Measurements from ENCODE around the gene L3HYPDH. TPM values are rescaled to one million over a fixed set of nuclear protein-coding genes. Genes with fewer than 3 reads are reported as not detected.

The L3HYPDH gene
- total RNA-seq, 2 donors from 2014 or later, result 8.6 to 10.9 TPM

DNA sequence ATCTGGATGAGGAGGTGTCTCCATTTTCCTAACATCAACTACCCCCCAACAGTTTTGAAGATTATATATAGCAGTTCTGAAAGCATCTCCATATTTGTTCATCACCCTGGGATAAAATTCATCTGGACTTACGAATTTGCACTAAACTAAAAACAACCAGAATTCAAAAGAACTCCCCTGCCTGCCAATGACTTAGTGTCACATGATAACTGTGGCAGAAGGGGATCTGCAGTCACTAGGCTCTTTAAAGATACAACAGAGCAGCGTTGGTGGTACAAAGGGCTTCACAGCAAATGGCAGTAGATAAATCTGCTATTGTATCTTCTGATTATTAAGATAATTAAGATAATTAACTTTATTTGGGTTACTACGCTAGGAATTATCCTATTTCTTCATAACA, 49.1 kb downstream of the L3HYPDH start:
- no peak for ATAC-seq (replicated peaks in 1 of 2)
- Mint-ChIP-seq H3K4me1 (ENCODE audit: low read depth) (no peaks in the 10 kb centered on the region), H3K27ac (no peak overlapping the region), H3K4me3 (no peak overlapping the region), H3K9me3 (no peaks in the 10 kb centered on the region), H3K36me3 (ENCODE audit: insufficient read depth in 2 of 2) (no peaks in the 10 kb centered on the region), H3K27me3 (ENCODE audit: low read depth) (no peaks in the 10 kb centered on the region)
- no peak for DNase-seq

DNA sequence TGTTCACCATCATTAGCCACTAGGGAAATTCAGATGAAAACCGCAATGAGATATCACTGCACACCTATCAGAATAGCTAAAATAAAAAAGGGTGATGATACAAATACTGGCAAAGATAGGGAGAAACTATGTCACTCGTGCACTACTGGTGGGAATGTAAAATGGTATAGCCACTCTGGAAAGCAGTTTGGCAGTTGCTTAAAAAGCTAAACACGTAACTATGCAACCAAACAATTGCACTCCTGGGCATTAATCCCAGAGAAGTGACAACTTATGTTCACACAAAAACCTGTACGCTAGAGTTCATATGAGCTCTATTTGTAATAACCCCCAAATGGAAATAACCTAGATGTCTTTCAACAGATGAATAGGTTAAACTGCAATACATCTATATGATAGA, 54.4 kb downstream of the L3HYPDH start:
- ATAC-seq (replicated peaks in 1 of 2), result no peak
- peaks cover 4% of the 10 kb centered on the region for H3K27me3 Mint-ChIP-seq (ENCODE audit: low read depth)

DNA sequence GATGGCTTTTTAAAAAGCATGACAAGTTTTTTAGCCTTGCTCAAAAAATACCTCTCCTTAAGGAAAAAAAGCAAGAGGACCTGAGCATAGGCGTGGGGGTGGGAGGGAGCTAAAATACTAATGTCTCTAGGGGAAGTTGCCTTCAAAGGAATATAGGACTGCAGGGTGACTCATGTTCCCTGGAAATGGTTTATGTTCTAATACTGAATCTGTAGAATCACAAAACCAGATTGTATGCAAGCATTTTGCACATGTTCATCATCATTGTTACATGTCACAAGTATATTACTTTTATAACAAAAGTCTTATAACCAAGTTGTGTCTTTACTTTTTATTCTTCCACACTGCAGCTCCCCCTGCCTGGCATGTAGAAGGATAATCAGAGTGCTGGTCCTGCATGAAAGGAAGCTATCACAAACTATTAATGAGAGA, 55.6 kb downstream of the L3HYPDH start:
- peak in 1 of 2 donors; percentile 9 for ATAC-seq (replicated peaks in 1 of 2)
- Mint-ChIP-seq H3K4me3 (no peak overlapping the region), H3K9me3 (no peaks in the 10 kb centered on the region), H3K27me3 (ENCODE audit: low read depth) (peaks cover 7% of the 10 kb centered on the region), H3K4me1 (ENCODE audit: low read depth) (no peaks in the 10 kb centered on the region), H3K36me3 (ENCODE audit: insufficient read depth in 2 of 2) (no peaks in the 10 kb centered on the region), H3K27ac (no peak overlapping the region)
- no peak for DNase-seq

More for the DNA sequence above, 54.4 kb downstream of the L3HYPDH start:
- Mint-ChIP-seq H3K4me3 (no peak overlapping the region), H3K36me3 (ENCODE audit: insufficient read depth in 2 of 2) (no peaks in the 10 kb centered on the region), H3K27ac (no peak overlapping the region), H3K9me3 (no peaks in the 10 kb centered on the region), H3K4me1 (ENCODE audit: low read depth) (no peaks in the 10 kb centered on the region)
- DNase-seq, result no peak

GRCh38 chr14:59427653-59428580, 56.3 kb downstream of the L3HYPDH start:
- DNase-seq, result no peak
- peak in 1 of 2 donors; percentile 45 for ATAC-seq (replicated peaks in 1 of 2)
- Mint-ChIP-seq H3K36me3 (ENCODE audit: insufficient read depth in 2 of 2) (no peaks in the 10 kb centered on the region), H3K27me3 (ENCODE audit: low read depth) (peaks cover 7% of the 10 kb centered on the region), H3K27ac (no peak overlapping the region), H3K4me1 (ENCODE audit: low read depth) (no peaks in the 10 kb centered on the region), H3K4me3 (no peak overlapping the region), H3K9me3 (no peaks in the 10 kb centered on the region)

GRCh38 chr14:59425322-59425935, 58.8 kb downstream of the L3HYPDH start:
- no peaks in the 10 kb centered on the region for H3K4me1 Mint-ChIP-seq (ENCODE audit: low read depth)
- H3K27me3 Mint-ChIP-seq (ENCODE audit: low read depth), result peaks cover 7% of the 10 kb centered on the region
- DNase-seq (no peak), ATAC-seq (replicated peaks in 1 of 2) (no peak)
- no peak overlapping the region for H3K27ac Mint-ChIP-seq
- no peaks in the 10 kb centered on the region for H3K36me3 Mint-ChIP-seq (ENCODE audit: insufficient read depth in 2 of 2)
- H3K4me3 Mint-ChIP-seq, result no peak overlapping the region
- H3K9me3 Mint-ChIP-seq, result no peaks in the 10 kb centered on the region

DNA sequence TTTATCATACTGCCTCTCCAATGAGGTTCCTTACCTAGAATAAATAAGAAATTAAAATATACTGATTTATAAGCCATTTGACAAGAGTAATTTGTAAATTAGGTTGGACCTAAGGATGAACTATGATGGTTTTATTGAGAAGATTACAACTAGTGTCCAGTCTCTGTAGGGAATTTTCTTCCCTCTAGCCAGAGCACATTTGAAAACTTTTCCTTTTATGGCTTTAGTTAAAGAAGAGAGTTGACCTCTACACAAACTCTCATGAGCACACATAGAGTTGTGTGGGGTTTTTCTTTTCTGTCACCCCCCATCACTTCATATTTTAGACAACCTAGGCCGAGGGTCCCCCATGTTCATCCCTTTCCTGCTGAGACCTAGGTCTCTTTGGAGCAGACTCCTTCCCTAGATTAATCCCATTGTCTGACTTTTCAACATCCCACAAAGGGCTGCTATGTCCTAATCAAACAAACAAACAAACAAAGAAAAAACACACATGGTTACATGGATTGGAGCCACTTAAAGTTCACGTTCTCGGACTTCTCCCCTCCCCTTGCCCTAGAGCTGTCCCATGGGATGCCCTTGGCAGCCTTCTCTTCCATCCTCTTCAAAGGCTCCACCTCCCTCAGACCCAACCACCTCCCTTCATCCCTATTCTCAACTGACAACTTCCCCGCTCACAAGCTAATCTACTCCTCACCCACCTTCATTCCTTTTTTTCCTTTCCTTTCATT, 59.7 kb downstream of the L3HYPDH start:
- H3K4me1 Mint-ChIP-seq (ENCODE audit: low read depth), result no peaks in the 10 kb centered on the region
- peaks cover 7% of the 10 kb centered on the region for H3K27me3 Mint-ChIP-seq (ENCODE audit: low read depth)
- H3K4me3 Mint-ChIP-seq, result no peak overlapping the region
- no peaks in the 10 kb centered on the region for H3K36me3 Mint-ChIP-seq (ENCODE audit: insufficient read depth in 2 of 2)
- no peaks in the 10 kb centered on the region for H3K9me3 Mint-ChIP-seq
- ATAC-seq (replicated peaks in 1 of 2), result no peak
- no peak for DNase-seq
- H3K27ac Mint-ChIP-seq, result no peak overlapping the region

Other genes starting within 250 kb of the L3HYPDH start
- gene GPR135, start 19.0 kb downstream of the L3HYPDH start, total RNA-seq, result 1 to 10 TPM in 1 of 2 donors, under 1 TPM in 1; 0.74 to 1.1 TPM
- gene JKAMP, start 109 bp upstream of the L3HYPDH start, total RNA-seq, result 10 to 100 TPM; 18.3 to 21.0 TPM
- not detected for gene CCDC175, start 92.4 kb upstream of the L3HYPDH start, total RNA-seq